SK-N-SH (cell line): ENCODE results near the gene MAS1L.

ENCODE experiments used
- GABPA ChIP-seq: IDR thresholded peaks from 2 replicates; pipeline ENCODE4 v1.4.0; 2012; ENCODE audit warnings: low read depth, mild to moderate bottlenecking
- NRF1 ChIP-seq: IDR thresholded peaks from 2 replicates; pipeline ENCODE4 v1.6.1; 2012; ENCODE audit warnings: low read depth, mild to moderate bottlenecking, low read length
- TAF1 ChIP-seq: IDR thresholded peaks from 2 replicates; pipeline ENCODE4 v1.6.1; 2012; ENCODE audit warnings: low read depth, mild to moderate bottlenecking, low read length, moderate library complexity, borderline replicate concordance
- USF1 ChIP-seq: IDR thresholded peaks from 2 replicates; pipeline ENCODE4 v1.4.0; 2012; ENCODE audit warnings: low read depth, borderline replicate concordance
- TF ChIP-seq, protein P1 (sequence below): fragments of 150-350 bp; IDR thresholded peaks from 2 replicates; pipeline ENCODE4 v1.6.1; 2017; ENCODE audit warnings: antibody characterized with exemption, low read length, low read depth, borderline replicate concordance
- TF ChIP-seq, protein P2 (sequence below): fragments of 200-600 bp; sonication (generic); IDR thresholded peaks from 2 replicates; pipeline ENCODE4 v1.6.1; 2017; ENCODE audit warnings: antibody characterized with exemption, mild to moderate bottlenecking, moderate library complexity
- TF ChIP-seq, protein P3 (sequence below): IDR thresholded peaks from 2 replicates; pipeline ENCODE4 v1.6.1; 2012; ENCODE audit warnings: mild to moderate bottlenecking, low read depth, low read length, moderate library complexity
- TF ChIP-seq, protein P4 (sequence below): IDR thresholded peaks from 2 replicates; pipeline ENCODE4 v1.4.0; 2012; ENCODE audit warnings: low read depth, borderline replicate concordance

- no peak for TF ChIP-seq USF1
- TF ChIP-seq, protein P1, sequence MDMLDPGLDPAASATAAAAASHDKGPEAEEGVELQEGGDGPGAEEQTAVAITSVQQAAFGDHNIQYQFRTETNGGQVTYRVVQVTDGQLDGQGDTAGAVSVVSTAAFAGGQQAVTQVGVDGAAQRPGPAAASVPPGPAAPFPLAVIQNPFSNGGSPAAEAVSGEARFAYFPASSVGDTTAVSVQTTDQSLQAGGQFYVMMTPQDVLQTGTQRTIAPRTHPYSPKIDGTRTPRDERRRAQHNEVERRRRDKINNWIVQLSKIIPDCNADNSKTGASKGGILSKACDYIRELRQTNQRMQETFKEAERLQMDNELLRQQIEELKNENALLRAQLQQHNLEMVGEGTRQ: no peak
- TF ChIP-seq TAF1: no peak
- TF ChIP-seq NRF1: no peak
- TF ChIP-seq, protein P2, sequence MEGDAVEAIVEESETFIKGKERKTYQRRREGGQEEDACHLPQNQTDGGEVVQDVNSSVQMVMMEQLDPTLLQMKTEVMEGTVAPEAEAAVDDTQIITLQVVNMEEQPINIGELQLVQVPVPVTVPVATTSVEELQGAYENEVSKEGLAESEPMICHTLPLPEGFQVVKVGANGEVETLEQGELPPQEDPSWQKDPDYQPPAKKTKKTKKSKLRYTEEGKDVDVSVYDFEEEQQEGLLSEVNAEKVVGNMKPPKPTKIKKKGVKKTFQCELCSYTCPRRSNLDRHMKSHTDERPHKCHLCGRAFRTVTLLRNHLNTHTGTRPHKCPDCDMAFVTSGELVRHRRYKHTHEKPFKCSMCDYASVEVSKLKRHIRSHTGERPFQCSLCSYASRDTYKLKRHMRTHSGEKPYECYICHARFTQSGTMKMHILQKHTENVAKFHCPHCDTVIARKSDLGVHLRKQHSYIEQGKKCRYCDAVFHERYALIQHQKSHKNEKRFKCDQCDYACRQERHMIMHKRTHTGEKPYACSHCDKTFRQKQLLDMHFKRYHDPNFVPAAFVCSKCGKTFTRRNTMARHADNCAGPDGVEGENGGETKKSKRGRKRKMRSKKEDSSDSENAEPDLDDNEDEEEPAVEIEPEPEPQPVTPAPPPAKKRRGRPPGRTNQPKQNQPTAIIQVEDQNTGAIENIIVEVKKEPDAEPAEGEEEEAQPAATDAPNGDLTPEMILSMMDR: no peak
- TF ChIP-seq, protein P3, sequence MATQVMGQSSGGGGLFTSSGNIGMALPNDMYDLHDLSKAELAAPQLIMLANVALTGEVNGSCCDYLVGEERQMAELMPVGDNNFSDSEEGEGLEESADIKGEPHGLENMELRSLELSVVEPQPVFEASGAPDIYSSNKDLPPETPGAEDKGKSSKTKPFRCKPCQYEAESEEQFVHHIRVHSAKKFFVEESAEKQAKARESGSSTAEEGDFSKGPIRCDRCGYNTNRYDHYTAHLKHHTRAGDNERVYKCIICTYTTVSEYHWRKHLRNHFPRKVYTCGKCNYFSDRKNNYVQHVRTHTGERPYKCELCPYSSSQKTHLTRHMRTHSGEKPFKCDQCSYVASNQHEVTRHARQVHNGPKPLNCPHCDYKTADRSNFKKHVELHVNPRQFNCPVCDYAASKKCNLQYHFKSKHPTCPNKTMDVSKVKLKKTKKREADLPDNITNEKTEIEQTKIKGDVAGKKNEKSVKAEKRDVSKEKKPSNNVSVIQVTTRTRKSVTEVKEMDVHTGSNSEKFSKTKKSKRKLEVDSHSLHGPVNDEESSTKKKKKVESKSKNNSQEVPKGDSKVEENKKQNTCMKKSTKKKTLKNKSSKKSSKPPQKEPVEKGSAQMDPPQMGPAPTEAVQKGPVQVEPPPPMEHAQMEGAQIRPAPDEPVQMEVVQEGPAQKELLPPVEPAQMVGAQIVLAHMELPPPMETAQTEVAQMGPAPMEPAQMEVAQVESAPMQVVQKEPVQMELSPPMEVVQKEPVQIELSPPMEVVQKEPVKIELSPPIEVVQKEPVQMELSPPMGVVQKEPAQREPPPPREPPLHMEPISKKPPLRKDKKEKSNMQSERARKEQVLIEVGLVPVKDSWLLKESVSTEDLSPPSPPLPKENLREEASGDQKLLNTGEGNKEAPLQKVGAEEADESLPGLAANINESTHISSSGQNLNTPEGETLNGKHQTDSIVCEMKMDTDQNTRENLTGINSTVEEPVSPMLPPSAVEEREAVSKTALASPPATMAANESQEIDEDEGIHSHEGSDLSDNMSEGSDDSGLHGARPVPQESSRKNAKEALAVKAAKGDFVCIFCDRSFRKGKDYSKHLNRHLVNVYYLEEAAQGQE: no peak
- TF ChIP-seq, protein P4, sequence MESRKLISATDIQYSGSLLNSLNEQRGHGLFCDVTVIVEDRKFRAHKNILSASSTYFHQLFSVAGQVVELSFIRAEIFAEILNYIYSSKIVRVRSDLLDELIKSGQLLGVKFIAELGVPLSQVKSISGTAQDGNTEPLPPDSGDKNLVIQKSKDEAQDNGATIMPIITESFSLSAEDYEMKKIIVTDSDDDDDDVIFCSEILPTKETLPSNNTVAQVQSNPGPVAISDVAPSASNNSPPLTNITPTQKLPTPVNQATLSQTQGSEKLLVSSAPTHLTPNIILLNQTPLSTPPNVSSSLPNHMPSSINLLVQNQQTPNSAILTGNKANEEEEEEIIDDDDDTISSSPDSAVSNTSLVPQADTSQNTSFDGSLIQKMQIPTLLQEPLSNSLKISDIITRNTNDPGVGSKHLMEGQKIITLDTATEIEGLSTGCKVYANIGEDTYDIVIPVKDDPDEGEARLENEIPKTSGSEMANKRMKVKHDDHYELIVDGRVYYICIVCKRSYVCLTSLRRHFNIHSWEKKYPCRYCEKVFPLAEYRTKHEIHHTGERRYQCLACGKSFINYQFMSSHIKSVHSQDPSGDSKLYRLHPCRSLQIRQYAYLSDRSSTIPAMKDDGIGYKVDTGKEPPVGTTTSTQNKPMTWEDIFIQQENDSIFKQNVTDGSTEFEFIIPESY: no peak
- TF ChIP-seq GABPA: no peak
These were observed 22.0 kb upstream of the MAS1L start for GRCh38 chr6:29509711-29510110.
